GM19099 (cell line): ENCODE measurements around the gene COQ3.

ENCODE experiments used
- POLR2A ChIP-seq: IDR thresholded peaks from 3 replicates; pipeline ENCODE4 v1.6.1; 2011; ENCODE audit warnings: low read depth; ENCODE audit not compliant: insufficient read length; ENCODE audit errors: extremely low read depth

Gene COQ3

GRCh38 chr6:99415446-99415845 lies 21.5 kb upstream of the COQ3 start:
- TF ChIP-seq POLR2A: no peak

DNA sequence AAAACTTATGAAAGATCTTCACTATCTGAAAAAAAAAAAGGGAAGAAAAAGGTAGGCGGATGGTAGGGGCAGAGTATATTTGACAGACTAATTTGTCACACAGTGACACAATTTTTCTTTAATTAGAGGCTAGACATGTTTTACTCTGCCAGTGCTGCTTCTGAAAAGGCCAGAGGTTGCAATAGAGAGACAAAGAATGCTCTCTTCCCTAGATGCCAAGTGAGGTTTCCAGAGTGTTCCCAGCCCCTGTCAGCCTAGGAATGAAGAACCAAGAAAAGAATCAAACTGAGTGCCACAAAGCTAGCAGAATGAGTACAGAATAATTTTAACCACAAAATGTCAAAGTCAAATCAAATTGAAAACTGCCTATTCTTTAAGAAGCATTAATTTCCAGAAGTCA lies 18.1 kb upstream of the COQ3 start:
- no peak for TF ChIP-seq POLR2A

- no peak for TF ChIP-seq POLR2A
Observed at GRCh38 chr6:99409672-99410071, 15.7 kb upstream of the COQ3 start.

DNA sequence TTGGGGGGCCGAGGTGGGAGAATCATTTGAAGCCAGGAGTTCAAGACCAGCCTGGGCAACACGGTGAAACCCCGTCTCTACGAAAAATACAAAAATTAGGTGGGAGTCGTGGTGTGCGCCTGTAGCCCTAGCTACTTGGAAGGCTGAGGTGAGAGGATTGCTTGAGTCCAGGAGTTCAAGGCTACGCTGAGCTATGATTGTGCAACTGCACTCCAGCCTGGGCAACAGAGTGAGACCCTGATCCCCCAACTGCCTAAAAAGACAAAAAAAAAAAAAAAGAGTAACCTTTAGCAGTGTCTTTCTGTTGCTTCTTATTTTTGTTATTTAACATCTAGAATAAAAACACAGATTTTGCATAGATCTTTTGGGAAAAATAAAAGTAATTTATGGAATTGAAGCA lies 13.1 kb upstream of the COQ3 start:
- TF ChIP-seq POLR2A: no peak

GRCh38 chr6:99402448-99402847 lies 8.5 kb upstream of the COQ3 start:
- no peak for TF ChIP-seq POLR2A

GRCh38 chr6:99397287-99397686 lies 3.3 kb upstream of the COQ3 start:
- TF ChIP-seq POLR2A: no peak

DNA sequence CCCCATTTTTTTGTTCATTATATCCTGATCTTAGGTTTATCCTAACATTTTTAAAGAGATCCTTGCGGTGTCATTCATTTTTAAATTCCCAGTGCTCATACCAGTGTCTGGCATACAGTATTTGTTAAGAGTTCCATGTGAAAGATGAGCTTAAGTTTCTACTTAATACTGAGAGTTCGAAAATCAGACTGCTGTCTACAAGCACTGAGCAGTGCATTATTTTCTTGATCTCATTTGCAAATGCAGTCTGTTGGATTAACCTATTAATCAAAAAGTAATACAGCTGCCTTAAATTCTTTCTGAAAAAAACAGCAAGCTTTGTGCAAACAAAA lies 663 bp downstream of the COQ3 start:
- TF ChIP-seq POLR2A: no peak

- TF ChIP-seq POLR2A: no peak
Observed at GRCh38 chr6:99390896-99391295, 3.1 kb downstream of the COQ3 start.

DNA sequence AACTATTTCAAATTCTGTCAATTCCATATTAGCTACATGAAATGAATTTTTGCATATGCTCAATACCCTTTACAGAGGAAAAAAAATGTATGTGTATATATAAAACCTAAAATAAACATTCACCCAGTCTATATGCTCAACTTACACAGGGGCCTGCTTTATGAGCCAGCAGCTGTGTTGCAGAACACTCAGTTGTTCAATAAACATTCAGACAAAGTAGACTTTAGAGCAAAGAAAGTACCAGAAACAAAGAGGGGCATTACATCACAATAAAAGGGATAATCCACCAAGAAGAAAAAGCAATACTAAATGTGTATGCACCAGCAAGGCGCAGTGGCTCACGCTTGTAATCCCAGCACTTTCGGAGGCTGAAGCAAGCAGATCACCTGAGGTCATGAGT lies 9.5 kb downstream of the COQ3 start:
- TF ChIP-seq POLR2A: no peak

DNA sequence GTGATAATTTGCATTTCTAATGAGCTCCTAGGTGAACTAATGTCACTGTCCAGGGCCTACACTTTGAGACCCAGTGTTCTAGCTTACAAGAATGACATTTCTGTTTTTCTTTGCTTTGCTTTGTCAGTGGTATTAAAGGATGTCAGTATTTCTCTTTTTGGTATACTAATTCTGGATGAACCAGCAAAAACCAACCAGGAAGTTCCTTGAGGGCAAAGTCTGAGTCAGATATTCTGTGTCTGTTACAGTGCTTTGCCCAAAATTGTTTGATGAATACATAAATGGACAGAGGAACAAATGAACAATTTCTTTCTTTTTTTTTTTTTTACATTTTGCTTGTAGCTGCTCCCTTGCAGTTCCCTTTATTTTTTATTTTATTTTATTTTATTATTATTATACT lies 15.4 kb downstream of the COQ3 start:
- no peak for TF ChIP-seq POLR2A

DNA sequence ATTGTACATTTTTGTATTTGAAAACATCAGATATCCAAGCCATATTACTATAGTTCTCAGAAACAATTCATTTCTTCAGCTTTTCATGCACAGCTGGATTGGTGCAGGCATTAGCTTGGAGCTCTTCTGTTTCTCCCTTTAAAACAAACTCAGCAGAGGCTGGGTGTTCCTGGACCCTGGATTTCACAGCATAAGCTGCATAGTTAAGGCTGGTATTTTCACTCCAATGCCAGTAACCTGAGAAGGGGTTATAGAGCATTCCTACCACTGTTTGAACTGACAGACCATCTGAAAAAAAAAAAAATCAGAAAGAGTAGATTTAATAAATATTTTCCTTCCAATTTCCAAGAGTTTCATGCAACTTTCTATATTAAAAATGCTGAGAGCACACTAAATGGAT lies 24.5 kb downstream of the COQ3 start:
- TF ChIP-seq POLR2A: no peak

DNA sequence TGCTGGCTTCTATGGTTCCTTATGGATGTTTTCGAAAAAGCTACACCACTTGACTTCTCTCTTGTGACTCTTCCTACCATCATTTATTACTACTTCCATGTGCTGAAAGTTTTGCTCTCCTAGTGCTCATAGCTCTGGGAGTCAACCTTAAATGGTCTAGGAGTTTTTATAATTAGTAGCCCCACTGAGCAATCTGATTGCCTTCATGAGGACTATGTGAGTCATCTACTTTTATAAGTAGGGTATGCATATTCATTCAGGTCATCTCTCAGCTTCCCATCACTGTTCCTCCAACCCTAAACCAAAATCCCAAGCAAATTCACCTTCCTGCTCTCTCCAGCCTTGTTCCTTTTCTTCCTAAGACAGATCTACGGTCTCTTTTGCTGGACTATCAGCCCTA lies 27.1 kb downstream of the COQ3 start:
- TF ChIP-seq POLR2A: no peak

DNA sequence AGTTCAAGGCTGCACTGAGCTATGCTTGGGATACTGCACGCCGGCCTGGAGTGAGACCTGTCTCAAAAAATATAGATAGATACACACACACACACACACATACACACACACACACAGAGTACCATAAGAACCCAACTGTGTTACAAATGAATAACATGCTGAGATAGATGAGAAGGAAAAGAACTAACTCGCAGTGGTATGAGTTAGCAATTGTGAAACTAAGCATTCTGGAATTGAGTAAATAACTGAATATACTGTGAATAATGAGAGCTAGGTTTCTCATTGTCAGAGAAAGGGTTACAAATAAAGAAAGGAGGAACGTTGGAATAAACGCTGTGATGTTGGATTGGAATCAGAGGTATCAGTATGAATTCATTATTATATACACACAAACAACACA lies 30.0 kb downstream of the COQ3 start:
- no peak for TF ChIP-seq POLR2A

DNA sequence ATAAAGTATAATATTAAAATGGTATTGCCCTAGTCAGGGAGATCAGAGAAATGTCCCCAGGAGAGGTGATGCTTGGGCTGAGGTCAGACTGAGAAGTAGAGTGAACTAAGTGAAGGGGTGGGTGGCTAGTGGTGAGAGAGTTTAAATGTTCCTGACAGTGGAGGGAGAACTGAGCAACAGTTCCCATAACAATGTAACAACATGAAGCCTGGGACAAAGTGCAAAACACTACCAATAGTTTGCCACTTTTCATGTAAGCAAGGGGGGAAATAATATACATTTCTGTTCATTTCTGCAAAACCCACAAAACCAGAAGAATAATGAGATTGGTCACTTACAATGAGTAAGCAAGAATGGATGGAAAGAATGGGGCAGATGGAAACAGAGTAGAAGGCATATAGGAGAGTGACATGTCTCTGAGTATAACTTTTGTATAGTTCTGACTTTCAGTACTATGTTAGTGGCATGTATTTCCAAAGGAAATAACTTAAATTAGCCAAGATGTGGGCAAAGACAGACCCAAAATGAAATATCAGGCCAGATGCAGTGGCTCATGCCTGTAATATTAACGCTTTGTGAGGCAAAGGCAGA lies 31.2 kb downstream of the COQ3 start:
- no peak for TF ChIP-seq POLR2A

DNA sequence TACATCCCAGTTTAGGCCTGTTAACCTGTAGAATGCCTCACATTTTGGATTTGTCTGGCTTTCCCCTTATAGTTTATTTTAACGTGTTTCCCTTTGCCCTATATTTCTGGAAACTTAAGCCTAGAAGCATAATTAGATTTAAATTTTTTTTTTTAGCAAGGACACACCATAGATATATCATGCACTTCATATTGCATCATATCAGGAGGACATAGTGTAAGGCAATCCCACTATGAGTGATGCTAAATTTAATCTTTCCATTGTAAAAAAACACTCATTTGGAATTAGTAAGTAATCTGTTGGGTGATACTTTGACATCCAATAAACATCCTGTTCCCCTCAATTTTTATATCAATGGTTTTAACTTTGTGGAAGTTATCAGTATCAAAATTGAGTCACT lies 34.2 kb downstream of the COQ3 start:
- no peak for TF ChIP-seq POLR2A

DNA sequence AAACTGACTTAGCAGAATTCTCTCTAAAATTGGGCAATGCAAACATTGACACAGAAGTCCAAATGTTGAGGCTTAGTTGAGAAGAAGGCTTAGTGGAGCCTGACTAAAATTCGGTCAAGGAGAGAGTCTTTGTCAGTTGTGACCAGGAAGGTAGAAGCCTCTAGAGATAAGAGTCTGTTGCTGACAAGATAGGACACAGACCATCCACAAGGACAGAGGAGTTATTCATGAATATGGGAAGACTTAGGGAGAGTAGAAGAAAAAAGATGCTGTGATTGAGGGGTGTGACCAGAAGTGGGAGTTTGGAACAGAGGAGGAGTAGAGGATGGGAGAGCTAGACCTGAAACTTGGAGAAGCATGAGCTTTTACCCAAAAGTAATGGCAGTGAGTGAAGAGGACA lies 37.4 kb downstream of the COQ3 start:
- TF ChIP-seq POLR2A: no peak

DNA sequence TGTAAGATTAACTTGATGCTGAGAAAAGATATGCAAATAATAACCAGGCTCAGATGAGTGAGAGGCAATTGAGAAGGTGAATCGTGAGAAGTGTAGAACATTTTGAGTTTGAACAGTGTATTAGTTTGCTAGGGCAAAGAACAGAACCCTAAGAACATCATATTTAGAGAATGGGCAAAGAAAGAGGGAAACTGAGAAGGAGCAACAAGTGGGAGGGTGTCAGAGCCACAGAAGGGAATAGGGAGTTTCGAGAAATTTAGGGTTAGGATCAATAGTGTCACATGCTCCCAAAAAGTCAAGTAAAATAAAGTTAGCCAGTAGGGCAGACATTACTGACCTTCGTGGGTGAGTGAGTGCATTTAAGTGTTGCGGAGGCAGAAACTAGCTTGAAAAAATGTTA lies 39.0 kb downstream of the COQ3 start:
- no peak for TF ChIP-seq POLR2A
